Left lung (tissue), 10 donors: ENCODE results near the gene LEMD3. TPM values are rescaled to one million over a fixed set of nuclear protein-coding genes. Genes with fewer than 3 reads are reported as not detected.

ENCODE experiments used
- ATAC-seq: fragments of 200-7000 bp; cut with Tn5 transposase; one replicate; pipeline ENCODE4 v1.9.1; 2020; ENCODE audit warnings: moderate library complexity
- DNase-seq, 4 donors: peaks; one replicate each; pipeline ENCODE4 v3.0.0-alpha.2; 2013 to 2020
- H3K27ac ChIP-seq, 2 donors: fragments of 200-600 bp; sonication (generic) in 1 of 2; one replicate each; pipeline versions ENCODE4 v1.5.0 to v1.8.0; 2020 to 2021
- H3K27me3 ChIP-seq, 2 donors: fragments of 200-600 bp; sonication (generic) in 1 of 2; one replicate each; pipeline versions ENCODE4 v1.5.0 to v1.8.0; 2020 to 2021
- H3K36me3 ChIP-seq, 2 donors: fragments of 200-600 bp; sonication (generic) in 1 of 2; one replicate each; pipeline versions ENCODE4 v1.5.0 to v1.8.0; 2020 to 2021
- H3K4me1 ChIP-seq, 2 donors: fragments of 200-600 bp; one replicate each; pipeline ENCODE4 v1.8.0; 2021
- H3K4me3 ChIP-seq, 2 donors: fragments of 200-600 bp; sonication (generic) in 1 of 2; one replicate each; pipeline versions ENCODE4 v1.5.0 to v1.8.0; 2020 to 2021; ENCODE audit warnings: mild to moderate bottlenecking in 1 of 2
- H3K9me3 ChIP-seq, 2 donors: fragments of 200-600 bp; sonication (generic) in 1 of 2; one replicate each; pipeline versions ENCODE4 v1.5.0 to v1.8.0; 2020 to 2021
- intact Hi-C, 2 donors: fragments of 100-400 bp; cut with DNase I; formaldehyde crosslinking; loops; one replicate each; pipeline versions ENCODE4 v1.11.2 to v1.14.2; 2022
- polyA plus RNA-seq, 6 donors: library from polyadenylated mRNA; unstranded; fragments of 120-200 nt; gene quantifications; one replicate each; pipeline ENCODE4 v1.2.1, GENCODE V29; 2013; ENCODE audit not compliant: insufficient read length in 6 of 6
- total RNA-seq, 2 donors: library from RNA; stranded (reverse); fragmentation: NEBNext Ultra II Directional; extraction: Animal tissue kit (Norgen Biotek cat#: 25700); gene quantifications; one replicate each; pipeline ENCODE4 v1.2.1, GENCODE V29; 2021
- TF ChIP-seq, protein P1 (sequence below), 2 donors: fragments of 200-600 bp; sonication (generic) in 1 of 2; IDR thresholded peaks; one replicate each; pipeline versions ENCODE4 v1.5.0 to v1.8.0; 2021; ENCODE audit warnings: antibody characterized with exemption in 2 of 2
- donor health status: DM: no; HTN: yes; CAD: no.
- donor health status: DM: no; HTN: no; CAD: no.

Gene LEMD3
- total and polyA plus RNA-seq, 8 donors: 26.5 to 47.0 (median 43.1) TPM

DNA sequence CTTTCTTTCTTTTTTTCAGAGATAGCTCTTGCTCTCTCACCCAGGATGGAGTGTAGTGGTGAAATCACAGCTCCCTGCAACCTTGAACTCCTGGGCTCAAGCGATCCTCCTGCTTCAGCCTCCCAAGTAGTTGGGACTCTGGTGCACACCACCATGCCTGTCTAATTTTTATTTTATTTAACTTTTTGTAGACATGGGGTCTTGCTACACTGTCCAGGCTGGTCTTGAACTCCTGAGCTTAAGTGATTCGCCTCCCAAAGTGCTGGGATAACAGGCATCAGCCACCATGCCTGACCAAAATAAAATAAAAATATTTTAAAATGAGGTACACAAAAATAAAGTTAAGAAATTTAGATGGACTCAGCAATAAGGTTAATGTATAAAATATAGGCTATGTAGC lies 5.1 kb upstream of the LEMD3 start:
- intact Hi-C loops: no loop called here
- H3K36me3 ChIP-seq: no peaks in the 10 kb centered on the region
- ATAC-seq (no peak), DNase-seq (no peak)
- no peak overlapping the region for H3K27ac ChIP-seq
- no peaks in the 10 kb centered on the region for H3K27me3 ChIP-seq
- TF ChIP-seq, protein P1, sequence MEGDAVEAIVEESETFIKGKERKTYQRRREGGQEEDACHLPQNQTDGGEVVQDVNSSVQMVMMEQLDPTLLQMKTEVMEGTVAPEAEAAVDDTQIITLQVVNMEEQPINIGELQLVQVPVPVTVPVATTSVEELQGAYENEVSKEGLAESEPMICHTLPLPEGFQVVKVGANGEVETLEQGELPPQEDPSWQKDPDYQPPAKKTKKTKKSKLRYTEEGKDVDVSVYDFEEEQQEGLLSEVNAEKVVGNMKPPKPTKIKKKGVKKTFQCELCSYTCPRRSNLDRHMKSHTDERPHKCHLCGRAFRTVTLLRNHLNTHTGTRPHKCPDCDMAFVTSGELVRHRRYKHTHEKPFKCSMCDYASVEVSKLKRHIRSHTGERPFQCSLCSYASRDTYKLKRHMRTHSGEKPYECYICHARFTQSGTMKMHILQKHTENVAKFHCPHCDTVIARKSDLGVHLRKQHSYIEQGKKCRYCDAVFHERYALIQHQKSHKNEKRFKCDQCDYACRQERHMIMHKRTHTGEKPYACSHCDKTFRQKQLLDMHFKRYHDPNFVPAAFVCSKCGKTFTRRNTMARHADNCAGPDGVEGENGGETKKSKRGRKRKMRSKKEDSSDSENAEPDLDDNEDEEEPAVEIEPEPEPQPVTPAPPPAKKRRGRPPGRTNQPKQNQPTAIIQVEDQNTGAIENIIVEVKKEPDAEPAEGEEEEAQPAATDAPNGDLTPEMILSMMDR (IDR thresholded peaks at IDR 0.05): no peak
- no peak overlapping the region for H3K4me3 ChIP-seq
- peaks cover 0 to 4% of the 10 kb centered on the region in 2 donors for H3K4me1 ChIP-seq
- no peaks in the 10 kb centered on the region for H3K9me3 ChIP-seq

DNA sequence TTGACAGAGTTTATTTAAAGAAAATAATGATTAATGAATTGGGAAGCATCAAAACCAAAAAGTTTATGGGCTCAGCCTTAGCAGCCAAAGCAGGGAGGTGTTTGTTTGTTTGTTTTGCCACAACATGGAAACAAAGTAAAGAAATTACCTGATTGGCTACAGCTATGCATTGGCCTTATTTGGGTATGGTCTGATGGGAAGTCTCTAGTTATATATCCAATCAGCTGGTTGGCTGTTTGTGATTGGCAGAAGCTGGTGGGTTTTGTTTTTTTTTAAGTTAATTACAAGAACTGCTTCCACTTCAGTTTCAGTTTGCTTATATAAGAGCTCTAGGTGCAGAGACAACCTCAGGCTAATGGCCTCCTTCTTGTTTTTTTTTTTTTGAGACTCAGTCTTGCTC lies 4.6 kb upstream of the LEMD3 start:
- intact Hi-C loops: no loop called here
- Histone ChIP-seq H3K36me3 (no peaks in the 10 kb centered on the region), H3K4me1 (peaks cover 0 to 4% of the 10 kb centered on the region in 2 donors), H3K27ac (no peak overlapping the region), H3K27me3 (no peaks in the 10 kb centered on the region), H3K4me3 (no peak overlapping the region), H3K9me3 (no peaks in the 10 kb centered on the region)
- no peak for ATAC-seq
- TF ChIP-seq, protein P1 (IDR thresholded peaks at IDR 0.05): no peak
- DNase-seq: no peak

DNA sequence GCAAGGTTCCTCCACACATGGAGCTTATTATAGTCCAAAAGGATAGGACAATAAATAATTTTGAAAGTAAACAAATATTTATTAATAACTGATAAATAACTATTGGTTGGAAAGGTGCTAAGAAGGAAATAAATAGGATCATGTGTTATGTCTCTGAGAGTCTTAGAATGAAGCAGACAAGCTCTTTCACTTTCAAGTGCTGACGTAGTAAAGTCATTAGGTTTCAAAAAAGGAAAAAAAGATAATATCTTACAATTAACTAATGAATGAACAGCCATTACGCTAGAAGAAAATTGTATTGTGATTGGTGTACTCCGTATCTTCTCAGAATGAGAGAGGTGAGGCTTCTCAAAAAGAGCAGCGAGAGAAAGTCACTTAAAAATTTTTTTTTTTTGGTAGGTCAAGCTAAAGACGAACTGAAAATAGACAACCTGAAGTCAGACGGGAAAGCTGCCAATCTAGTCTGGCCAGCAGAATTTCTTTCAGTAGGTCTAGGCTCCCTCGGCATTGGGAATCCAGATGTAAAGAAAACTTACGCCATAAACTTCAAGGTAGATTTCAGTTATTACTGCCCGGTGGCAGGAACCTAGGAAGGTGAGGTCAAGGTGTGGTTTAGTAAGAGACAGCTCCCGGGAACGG lies 583 bp upstream of the LEMD3 start:
- Histone ChIP-seq H3K9me3 (no peaks in the 10 kb centered on the region), H3K36me3 (no peaks in the 10 kb centered on the region), H3K4me1 (peaks cover 14 to 35% of the 10 kb centered on the region in 2 donors), H3K27me3 (no peaks in the 10 kb centered on the region), H3K27ac (peak overlapping the region; percentile 93 to 98), H3K4me3 (peak overlapping the region; percentile 80 to 96)
- intact Hi-C loops: no loop called here
- TF ChIP-seq, protein P1 (IDR thresholded peaks at IDR 0.05): no peak
- DNase-seq: peak in 1 of 4 donors; percentile 25
- no peak for ATAC-seq

DNA sequence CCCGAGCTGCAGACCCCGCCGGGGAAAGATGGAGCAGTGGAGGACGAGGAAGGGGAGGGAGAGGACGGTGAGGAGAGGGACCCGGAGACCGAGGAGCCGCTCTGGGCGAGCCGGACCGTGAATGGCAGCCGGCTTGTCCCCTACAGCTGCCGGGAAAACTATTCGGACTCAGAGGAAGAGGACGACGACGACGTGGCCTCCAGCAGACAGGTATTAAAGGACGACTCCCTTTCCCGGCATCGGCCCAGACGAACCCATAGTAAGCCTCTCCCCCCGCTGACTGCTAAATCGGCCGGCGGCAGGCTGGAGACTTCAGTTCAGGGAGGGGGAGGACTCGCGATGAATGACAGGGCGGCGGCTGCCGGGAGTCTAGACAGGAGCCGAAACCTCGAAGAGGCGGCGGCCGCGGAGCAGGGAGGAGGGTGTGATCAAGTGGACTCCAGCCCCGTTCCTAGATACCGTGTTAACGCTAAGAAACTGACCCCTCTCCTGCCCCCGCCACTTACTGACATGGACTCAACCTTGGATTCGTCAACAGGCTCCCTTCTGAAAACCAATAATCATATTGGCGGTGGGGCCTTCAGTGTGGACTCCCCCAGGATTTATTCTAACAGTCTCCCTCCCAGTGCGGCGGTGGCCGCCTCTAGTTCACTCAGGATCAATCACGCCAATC lies 962 bp downstream of the LEMD3 start:
- H3K9me3 ChIP-seq: no peaks in the 10 kb centered on the region
- peak overlapping the region; percentile 80 to 96 for H3K4me3 ChIP-seq
- peak; percentile 78 for ATAC-seq
- no peaks in the 10 kb centered on the region for H3K36me3 ChIP-seq
- H3K27ac ChIP-seq: peak overlapping the region; percentile 93 to 98
- intact Hi-C loops: no loop called here
- peak; percentile 31 to 93 (median 62) for DNase-seq
- H3K4me1 ChIP-seq: peaks cover 14 to 50% of the 10 kb centered on the region in 2 donors
- H3K27me3 ChIP-seq: no peaks in the 10 kb centered on the region
- TF ChIP-seq, protein P1 (IDR thresholded peaks at IDR 0.05): no peak

DNA sequence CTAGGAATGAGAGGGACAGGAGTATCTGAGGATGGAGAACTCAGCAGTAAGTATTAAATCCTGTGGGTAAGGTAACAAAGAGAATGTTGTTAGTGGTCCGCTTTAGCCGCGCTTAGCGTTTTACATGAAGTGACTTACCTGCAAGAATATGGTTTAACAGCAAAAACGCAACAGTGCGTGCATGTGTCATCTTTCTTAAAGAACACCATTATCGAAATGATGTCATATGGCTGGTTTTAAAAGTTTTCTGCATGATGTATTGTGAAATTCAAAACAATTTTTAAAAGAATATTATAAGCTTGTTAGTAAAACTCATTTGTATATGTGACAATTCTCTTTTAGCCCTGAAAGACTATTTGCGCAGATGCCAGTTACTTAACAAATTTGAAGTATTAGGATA lies 1.7 kb downstream of the LEMD3 start:
- ATAC-seq (no peak), DNase-seq (no peak)
- no peak overlapping the region for H3K27ac ChIP-seq
- TF ChIP-seq, protein P1 (IDR thresholded peaks at IDR 0.05): no peak
- intact Hi-C loops: no loop called here
- no peaks in the 10 kb centered on the region for H3K36me3 ChIP-seq
- H3K4me1 ChIP-seq: peaks cover 14 to 57% of the 10 kb centered on the region in 2 donors
- H3K4me3 ChIP-seq: peak overlapping the region; percentile 80 to 96
- H3K9me3 ChIP-seq: no peaks in the 10 kb centered on the region
- H3K27me3 ChIP-seq: no peaks in the 10 kb centered on the region
